ENCODE results near the gene ELOVL5.

ELOVL5 gene

GRCh38 chr6:53300656-53301551 is 47.8 kb downstream of the ELOVL5 start:
- H3K4me3 ChIP-seq (ENCODE audit: low read length): no peak overlapping the region
- TF ChIP-seq CTCF (IDR thresholded peaks at IDR 0.05; ENCODE audit: insufficient read depth, low read depth, low read length, missing control alignments): no peak
- no peak for DNase-seq (ENCODE audit: low read depth)

GRCh38 chr6:53299331-53300005 is 49.3 kb downstream of the ELOVL5 start:
- no peak for DNase-seq (ENCODE audit: low read depth)
- no peak for TF ChIP-seq CTCF (IDR thresholded peaks at IDR 0.05; ENCODE audit: insufficient read depth, low read depth, low read length, missing control alignments)
- no peak overlapping the region for H3K4me3 ChIP-seq (ENCODE audit: low read length)

- no peak overlapping the region for H3K4me3 ChIP-seq (ENCODE audit: low read length)
- no peak for TF ChIP-seq CTCF (IDR thresholded peaks at IDR 0.05; ENCODE audit: insufficient read depth, low read depth, low read length, missing control alignments)
- no peak for DNase-seq (ENCODE audit: low read depth)
Observed at GRCh38 chr6:53297004-53297403, 51.7 kb downstream of the ELOVL5 start.

- no peak overlapping the region for H3K4me3 ChIP-seq (ENCODE audit: low read length)
- TF ChIP-seq CTCF (IDR thresholded peaks at IDR 0.05; ENCODE audit: insufficient read depth, low read depth, low read length, missing control alignments): no peak
- DNase-seq (ENCODE audit: low read depth): no peak
Observed at GRCh38 chr6:53295176-53295575, 53.6 kb downstream of the ELOVL5 start.

- no peak for DNase-seq (ENCODE audit: low read depth)
- no peak for TF ChIP-seq CTCF (IDR thresholded peaks at IDR 0.05; ENCODE audit: insufficient read depth, low read depth, low read length, missing control alignments)
- H3K4me3 ChIP-seq (ENCODE audit: low read length): no peak overlapping the region
Observed at GRCh38 chr6:53294611-53295010, 54.1 kb downstream of the ELOVL5 start.

- TF ChIP-seq CTCF (IDR thresholded peaks at IDR 0.05; ENCODE audit: insufficient read depth, low read depth, low read length, missing control alignments): peak; percentile 34
- no peak for DNase-seq (ENCODE audit: low read depth)
- no peak overlapping the region for H3K4me3 ChIP-seq (ENCODE audit: low read length)
Observed at GRCh38 chr6:53294095-53294494, 54.7 kb downstream of the ELOVL5 start.

All from epithelial cell of esophagus (primary cell).